Measurements from ENCODE around the gene DNAJC5G.

Gene DNAJC5G, protein sequence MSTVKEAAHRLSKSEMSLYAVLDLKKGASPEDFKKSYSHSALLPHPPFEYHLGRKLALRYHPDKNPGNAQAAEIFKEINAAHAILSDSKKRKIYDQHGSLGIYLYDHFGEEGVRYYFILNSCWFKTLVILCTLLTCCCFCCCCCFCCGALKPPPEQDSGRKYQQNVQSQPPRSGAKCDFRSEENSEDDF

DNA sequence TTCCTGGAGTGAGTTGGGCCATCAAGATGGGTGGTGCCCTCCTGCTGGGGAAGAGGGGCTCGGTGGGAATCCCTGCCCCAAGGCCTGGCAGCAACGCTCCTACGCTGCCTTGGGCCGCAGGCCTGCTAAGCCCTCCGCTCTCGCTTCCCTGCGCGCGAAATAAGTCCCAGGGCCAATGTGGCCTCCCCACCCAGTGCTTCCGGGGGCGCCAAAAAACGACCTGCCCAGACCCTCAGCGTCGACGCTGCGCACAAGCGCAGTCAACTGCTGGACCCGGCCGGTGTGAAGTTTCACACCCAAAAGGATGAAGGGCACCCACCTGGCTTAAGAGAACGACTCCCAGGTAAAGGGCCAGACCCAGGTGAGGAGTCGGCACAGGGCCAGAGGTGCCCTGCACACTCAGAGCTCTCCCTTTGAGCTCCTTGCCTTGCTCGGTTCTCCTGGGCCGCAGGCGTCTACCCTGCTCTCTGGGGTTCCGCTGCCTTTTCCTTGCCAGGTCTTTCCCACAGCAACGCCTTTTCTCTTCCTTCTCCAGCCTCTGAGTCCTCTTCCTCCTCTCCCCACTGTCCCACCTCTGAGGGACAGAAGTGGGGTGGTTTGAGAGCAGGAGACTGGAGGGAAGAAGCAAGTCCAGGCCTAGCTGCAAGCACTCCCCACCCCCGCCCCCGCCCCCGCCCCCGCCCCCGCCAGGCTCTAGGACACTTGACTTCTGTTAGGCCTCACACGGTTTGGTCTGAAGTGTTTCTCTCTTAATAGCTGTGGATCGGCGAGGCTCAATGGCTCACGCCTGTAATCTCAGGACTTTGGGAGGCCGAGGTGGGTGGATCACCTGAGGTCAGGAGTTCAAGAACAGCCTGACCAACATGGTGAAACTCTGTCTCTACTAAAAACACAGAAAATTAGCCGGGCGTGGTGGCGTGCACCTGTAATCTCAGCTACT lies at the start of gene DNAJC5G:
Gene DNAJC5G, plus strand, starts transcription at position 223 of the 940 bp plus-strand sequence. CDS start 1,296 bp downstream, outside the sequence.
- no peak for DNase-seq (ENCODE audit: low read depth in 2 of 2)

DNA sequence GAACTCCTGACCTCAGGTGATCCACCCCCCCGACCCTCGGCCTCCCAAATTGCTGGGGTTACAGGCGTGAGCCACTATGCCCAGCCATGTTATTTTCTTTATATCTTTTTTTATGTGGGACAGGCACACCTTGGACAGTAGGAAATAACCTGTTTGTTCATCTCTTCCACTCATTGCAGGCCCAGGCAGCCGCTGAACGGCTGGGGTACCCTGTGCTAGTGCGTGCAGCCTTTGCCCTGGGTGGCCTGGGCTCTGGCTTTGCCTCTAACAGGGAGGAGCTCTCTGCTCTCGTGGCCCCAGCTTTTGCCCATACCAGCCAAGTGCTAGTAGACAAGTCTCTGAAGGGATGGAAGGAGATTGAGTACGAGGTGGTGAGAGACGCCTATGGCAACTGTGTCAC lies 49.7 kb upstream of the DNAJC5G start:
- no peak for DNase-seq (ENCODE audit: low read depth in 2 of 2)

DNA sequence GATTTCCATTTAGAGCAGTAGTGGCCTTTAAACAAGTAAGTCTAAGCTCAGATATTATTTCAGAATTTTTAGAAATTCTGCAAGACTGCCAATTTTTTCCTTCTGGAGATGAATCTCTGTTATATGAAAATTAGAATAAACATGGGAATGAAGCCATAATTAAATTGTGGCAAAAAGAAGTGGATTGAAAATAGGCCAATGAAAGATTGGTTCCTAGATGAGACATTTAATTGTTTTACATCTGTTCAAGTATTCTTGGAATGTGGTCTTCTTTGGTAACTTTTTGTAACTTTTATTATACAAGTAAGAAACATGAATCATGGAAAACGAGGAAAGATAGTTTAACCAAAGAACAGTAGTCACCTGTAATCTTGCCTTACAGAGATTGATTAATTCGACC lies 47.7 kb upstream of the DNAJC5G start:
- DNase-seq (ENCODE audit: low read depth in 2 of 2), result no peak

DNA sequence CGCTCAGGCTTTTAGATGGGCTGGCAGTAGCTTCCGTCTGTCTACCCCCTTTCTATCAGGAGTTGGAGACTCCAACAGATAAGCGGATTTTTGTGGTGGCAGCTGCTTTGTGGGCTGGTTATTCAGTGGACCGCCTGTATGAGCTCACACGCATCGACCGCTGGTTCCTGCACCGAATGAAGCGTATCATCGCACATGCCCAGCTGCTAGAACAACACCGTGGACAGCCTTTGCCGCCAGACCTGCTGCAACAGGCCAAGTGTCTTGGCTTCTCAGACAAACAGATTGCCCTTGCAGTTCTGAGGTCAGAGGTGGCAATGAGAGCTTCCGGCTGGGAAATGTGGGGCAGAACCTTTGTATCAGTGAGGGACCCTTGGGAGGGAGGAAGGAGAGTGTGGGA lies 43.3 kb upstream of the DNAJC5G start:
- no peak for DNase-seq (ENCODE audit: low read depth in 2 of 2)

DNA sequence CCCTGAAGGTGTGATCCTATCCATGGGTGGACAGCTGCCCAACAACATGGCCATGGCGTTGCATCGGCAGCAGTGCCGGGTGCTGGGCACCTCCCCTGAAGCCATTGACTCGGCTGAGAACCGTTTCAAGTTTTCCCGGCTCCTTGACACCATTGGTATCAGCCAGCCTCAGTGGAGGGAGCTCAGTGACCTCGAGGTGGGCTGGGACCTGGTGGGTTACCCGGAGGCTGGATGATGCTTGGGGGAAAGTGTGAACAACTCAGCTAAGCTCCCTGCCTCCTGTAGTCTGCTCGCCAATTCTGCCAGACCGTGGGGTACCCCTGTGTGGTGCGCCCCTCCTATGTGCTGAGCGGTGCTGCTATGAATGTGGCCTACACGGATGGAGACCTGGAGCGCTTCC lies 41.9 kb upstream of the DNAJC5G start:
- no peak for DNase-seq (ENCODE audit: low read depth in 2 of 2)

DNA sequence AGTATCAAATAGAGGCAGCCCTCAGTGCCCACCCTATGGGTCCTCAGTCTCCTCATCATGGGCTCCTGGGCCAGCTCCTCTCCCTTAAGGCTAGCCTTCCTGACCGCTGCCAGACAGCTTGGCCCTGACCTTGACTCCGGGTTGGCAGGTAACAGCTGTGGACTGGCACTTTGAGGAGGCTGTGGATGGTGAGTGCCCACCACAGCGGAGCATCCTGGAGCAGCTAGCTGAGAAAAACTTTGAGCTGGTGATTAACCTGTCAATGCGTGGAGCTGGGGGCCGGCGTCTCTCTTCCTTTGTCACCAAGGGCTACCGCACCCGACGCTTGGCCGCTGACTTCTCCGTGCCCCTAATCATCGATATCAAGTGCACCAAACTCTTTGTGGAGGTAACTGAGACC lies 39.1 kb upstream of the DNAJC5G start:
- no peak for DNase-seq (ENCODE audit: low read depth in 2 of 2)

DNA sequence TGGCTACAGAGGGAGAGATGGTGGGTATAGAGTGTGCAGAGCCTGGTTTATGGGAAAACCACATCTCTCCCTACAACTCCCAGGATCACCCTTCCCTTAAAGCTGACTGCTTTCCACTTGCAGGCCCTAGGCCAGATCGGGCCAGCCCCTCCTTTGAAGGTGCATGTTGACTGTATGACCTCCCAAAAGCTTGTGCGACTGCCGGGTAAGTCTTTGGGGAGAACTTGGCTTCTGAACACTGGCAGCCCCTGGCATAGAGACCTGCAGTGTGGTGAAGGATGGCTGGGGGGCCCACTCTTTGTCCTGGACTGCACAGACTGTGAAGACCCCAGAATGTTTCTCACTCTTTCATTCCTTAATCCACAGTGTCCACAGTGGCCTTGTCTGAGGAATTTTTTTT lies 38.6 kb upstream of the DNAJC5G start:
- DNase-seq (ENCODE audit: low read depth in 2 of 2), result no peak

DNA sequence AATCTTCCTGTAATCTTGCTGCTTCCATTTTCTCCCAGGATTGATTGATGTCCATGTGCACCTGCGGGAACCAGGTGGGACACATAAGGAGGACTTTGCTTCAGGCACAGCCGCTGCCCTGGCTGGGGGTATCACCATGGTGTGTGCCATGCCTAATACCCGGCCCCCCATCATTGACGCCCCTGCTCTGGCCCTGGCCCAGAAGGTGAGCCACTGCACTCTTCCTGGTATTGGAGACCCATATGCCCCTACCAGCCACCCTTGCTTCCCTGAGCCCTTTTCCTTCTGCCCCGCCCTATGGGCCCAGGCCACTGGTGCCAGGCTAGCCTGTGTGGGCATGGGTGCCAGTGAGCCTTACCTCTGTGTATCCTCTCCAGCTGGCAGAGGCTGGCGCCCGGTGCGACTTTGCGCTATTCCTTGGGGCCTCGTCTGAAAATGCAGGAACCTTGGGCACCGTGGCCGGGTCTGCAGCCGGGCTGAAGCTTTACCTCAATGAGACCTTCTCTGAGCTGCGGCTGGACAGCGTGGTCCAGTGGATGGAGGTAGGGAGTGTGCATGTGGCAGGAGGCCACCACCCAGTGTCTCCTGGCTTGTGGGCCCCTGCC lies 37.8 kb upstream of the DNAJC5G start:
- no peak for DNase-seq (ENCODE audit: low read depth in 2 of 2)

DNA sequence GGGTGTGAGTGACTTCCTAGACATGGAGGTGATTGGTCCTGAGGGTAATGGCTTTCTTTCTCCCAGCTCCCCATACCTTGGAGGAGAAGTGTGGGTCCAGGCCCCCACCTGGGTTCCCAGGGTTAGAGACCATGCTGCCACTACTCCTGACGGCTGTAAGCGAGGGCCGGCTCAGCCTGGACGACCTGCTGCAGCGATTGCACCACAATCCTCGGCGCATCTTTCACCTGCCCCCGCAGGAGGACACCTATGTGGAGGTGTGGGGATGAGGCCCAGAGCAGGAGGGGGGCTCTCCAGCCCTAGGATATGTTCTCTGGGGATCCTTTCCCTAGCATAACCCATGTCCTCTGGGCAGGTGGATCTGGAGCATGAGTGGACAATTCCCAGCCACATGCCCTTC lies 36.3 kb upstream of the DNAJC5G start:
- DNase-seq (ENCODE audit: low read depth in 2 of 2), result no peak

DNA sequence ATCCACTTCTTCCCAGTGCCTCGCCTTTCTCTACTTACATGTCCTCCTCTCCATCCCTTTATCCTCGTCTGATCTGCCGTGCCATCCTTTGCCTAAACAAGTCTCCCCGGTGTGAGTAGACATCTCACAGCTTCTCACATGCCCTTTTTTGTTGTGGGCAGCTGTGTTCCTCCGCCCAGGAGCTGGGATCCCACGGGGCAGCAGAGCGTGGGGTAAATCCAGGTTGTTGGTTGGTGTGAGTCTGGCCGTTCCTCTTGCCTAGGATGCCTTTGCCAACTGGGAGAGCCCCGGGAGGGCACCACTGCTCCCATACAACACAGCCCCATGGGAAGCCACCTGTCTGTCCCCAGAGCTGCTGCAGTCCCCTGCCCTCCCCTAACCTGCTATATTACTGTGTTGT lies 34.8 kb upstream of the DNAJC5G start:
- DNase-seq (ENCODE audit: low read depth in 2 of 2), result no peak

DNA sequence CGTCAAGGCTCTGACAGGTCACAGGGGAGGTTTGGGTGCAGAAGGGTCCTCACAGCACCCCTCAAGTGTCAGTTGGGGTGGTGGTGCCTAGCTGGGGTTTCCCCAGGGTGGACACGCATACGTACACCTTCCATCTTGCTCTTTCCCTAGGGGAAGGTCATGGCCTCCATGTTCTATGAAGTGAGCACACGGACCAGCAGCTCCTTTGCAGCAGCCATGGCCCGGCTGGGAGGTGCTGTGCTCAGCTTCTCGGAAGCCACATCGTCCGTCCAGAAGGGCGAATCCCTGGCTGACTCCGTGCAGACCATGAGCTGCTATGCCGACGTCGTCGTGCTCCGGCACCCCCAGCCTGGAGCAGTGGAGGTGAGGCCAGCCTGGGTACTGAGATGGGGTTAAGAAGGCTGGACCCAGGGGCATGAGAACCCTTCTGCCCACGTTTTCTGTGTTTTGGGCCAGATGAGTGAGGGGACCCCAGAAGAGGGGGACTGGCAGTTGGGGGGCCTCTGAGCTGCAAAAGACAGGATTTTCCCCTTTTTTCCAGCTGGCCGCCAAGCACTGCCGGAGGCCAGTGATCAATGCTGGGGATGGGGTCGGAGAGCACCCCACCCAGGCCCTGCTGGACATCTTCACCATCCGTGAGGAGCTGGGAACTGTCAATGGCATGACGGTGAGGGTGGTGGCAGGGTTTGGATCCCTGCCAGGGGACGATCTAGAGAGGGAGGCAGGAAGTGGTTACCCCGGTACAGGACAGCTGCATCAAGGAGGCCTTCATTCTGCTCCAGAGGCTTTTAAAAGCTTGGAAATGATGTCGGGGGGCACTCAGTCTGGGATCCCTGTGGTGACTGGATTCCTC lies 33.2 kb upstream of the DNAJC5G start:
- DNase-seq (ENCODE audit: low read depth in 2 of 2), result no peak

DNA sequence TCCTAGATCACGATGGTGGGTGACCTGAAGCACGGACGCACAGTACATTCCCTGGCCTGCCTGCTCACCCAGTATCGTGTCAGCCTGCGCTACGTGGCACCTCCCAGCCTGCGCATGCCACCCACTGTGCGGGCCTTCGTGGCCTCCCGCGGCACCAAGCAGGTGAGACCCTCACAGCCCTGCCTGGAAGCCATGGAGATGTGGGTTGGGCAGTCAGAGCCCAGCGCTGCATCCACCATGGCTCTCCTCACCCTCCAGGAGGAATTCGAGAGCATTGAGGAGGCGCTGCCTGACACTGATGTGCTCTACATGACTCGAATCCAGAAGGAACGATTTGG lies 32.6 kb upstream of the DNAJC5G start:
- DNase-seq (ENCODE audit: low read depth in 2 of 2), result no peak

DNA sequence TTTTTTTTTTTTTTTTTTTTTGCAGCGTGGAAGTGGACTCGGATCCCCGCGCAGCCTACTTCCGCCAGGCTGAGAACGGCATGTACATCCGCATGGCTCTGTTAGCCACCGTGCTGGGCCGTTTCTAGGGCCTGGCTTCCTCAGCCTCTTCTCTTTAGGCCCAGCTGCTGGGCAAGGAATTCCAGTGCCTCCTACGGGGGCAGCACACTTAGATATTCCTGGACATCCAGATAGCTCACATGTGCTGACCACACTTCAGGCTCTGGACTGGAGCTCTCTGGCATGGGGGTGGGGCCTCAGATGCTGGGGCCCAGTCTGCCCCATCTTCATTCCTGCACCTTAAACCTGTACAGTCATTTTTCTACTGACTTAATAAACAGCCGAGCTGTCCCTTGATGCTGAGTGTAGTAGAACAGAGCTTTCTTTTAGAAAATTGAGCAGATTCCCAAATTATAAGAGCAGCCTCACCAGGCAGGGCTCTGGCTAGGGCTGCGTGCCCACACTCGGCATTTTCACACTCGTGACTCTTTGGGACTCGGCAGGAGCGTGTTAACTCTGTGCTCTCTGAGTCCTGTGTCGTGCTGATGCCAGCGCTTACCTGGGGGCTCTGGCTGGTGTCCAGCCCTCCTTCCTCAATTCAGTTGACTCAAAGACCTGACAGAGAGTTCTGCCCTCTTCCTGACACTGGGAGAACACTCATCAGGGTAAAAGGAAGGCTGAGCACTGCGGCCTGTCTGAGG lies 31.7 kb upstream of the DNAJC5G start:
- DNase-seq (ENCODE audit: low read depth in 2 of 2), result no peak

DNA sequence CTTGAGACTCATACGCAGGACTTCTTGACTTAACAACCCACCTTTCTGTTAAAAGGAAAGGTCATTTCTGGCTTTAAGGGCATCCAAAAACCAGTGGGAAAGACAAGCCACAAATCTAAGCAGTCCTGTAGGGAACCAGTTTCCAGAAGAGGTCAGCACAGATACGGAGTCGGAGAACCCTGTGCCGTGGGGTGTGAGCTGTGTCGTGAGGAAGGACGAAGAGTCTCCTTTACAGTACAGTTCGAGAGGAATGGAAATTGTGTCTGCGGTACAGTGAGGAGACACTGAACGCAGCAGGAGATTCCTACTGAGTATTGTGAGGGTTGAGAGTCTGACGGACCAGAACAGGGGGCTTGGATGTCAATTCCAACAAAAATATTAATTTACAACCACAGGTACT lies 30.1 kb upstream of the DNAJC5G start:
- no peak for DNase-seq (ENCODE audit: low read depth in 2 of 2)

DNA sequence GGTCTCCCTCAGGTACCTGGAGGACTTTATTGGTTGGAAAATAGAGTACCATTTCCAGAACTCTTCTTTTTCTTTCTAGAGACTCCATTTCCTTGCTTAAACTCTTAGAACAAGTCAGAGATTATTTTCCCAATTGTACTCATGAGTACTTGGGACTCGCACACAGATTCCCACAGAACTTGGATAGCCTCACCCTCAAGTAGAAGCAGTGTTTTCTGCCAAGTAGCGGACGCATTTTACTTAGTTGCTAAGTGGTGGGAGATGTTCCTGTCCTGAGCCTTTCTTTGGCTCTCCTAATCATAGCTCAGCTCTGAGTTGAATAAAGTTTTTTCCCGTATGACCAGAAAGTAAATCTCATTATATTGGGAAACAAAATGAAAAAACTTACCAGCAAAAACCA lies 29.6 kb upstream of the DNAJC5G start:
- DNase-seq (ENCODE audit: low read depth in 2 of 2), result no peak

DNA sequence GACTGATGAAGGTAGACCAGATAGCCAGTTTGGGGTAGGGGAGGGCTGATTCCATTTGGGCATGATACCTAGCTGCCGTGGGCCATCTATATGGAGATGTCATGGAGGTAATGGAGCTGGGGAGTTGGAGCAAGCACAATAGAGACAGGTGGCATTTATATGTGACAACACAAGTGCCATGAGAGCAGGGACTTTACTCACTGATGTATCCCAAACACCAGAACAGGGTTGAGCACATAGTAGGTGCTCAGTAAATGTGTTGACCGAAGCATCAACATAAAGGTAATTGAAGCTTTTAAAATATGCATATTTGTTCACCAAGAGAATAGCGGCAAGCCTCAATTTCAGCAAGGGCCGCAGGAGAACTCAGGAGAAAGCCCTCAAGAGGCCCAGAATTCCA lies 27.3 kb upstream of the DNAJC5G start:
- no peak for DNase-seq (ENCODE audit: low read depth in 2 of 2)

DNA sequence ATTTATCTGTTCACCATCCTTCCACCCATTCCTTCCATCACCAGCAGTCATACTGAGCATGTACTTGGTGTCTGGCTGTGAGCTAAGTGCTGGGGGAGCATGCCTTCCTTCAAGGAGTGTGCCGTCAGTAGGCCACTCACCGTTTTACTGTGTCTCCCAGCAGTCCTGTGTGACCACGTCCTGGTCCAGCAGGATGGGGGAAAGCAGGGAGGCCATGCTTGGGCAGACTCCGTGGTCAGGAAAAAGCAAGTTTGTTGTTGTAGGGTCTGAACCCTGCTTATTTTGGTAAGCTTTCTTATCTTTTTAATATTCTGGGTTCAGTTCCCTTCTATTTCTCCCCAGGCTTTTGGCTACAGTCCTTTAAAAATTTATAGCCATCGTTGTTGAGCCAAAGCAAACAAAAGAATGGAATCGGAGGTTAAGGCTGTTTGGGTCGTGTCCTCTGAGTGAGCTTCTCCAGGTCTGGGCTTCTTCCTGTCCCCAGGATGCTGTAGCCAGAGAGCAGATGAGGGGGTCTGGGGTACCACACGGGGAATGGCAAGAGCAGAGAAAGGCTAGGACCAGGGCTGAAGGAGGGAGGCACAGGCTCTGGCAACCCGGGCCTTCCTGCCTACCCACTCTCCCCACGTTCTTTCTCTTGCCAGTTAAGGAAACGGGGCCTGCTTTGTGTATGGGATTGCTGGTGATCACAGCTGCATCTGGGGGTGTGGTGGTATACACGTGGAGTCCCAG lies 25.9 kb upstream of the DNAJC5G start:
- no peak for DNase-seq (ENCODE audit: low read depth in 2 of 2)

DNA sequence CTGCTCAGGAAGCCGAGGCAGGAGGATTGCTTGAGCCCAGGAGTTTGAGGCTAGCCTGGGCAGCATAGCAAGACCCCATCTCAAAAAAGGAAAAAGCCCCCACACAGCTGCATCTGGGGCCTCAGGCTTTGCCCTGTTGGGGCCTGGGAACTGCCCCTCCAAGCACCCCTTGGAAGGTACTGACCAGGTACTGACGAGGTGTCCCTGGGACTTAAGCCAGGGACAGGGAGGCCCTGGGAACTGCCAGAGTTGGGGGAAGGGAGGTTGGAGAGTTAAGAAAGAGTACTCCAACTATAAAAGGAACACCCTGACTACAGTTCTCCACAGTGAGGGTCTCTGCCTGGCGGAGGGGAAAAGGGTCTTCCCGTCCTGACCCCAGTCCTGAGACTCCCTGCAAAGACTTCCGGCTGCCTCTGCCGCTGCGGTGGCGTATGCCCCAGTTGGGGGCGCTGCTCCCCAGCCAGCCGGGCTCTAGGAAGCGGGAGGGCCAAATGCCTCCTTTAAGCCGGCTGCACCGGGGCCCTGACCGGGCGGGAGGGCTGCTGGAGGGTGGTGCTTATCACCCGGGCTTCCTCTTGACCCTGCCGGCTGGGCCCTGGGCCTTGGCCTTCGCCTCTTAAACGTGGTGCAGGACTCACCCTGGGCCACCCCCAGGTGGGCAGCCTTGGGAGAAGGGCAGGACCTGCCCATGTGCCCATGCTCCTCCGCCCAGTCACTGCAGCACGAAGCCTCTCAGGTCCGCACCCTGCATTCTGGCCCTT lies 25.2 kb upstream of the DNAJC5G start:
- no peak for DNase-seq (ENCODE audit: low read depth in 2 of 2)

DNA sequence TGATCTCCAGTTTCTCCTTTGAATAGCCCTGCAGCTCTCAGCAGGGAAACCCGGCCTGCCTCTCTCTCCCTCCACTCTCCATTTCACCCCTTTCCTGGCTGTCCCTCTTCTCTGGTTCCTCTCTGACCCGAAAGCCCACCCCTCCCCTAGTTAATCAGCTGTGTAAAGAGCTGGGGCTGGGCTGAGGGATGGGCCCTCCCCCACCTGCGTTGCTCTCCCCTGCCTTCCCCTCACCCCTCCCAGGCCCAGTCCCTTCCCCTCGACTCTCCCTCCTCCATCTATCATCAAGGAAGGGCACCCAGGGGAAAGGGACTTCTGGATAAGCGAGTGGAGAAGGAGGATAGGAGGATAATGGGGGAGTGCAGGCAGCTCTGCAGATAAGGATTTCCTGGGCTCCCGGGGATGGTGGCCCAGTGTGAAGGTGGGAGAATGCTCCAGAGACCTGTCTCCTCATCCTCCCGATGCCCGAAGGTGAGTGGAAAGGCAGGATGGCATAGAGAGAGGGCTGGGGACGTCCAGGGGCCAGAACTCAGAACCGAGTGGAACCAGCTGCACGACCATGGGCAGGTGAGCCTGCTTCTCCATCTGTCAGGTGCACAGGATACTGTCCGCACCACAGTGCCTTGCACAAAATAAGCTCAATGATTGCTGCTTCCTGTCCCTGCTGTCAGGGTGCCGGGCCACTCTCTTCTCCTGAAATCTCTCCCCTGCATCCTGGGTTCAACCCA lies 24.4 kb upstream of the DNAJC5G start:
- DNase-seq (ENCODE audit: low read depth in 2 of 2), result no peak
